Measurements from ENCODE around the gene DUSP28. TPM values are rescaled to one million over a fixed set of nuclear protein-coding genes. Genes with fewer than 3 reads are reported as not detected.

DUSP28 gene
- total and polyA plus RNA-seq, 2 of the 13 experiments (the other 11 are each of a cell fraction or from before 2014, with no cell fraction given): 5.2 to 8.6 TPM

- Histone ChIP-seq H3K4me1 (ENCODE audit: insufficient read depth, low read length) (peaks cover 32% of the 10 kb centered on the region), H3K9ac (ENCODE audit: insufficient read depth, low read depth, low read length) (no peak overlapping the region), H3K79me2 (ENCODE audit: insufficient read depth, low read length) (peaks cover 9% of the 10 kb centered on the region), H3K4me2 (ENCODE audit: low read depth, low read length) (no peak overlapping the region), H3K27ac (ENCODE audit: extremely low read length, insufficient read depth, low read length) (peak overlapping the region; percentile 94), H4K20me1 (ENCODE audit: insufficient read depth, low read length) (no peaks in the 10 kb centered on the region), H2AFZ (ENCODE audit: low read length) (no peak overlapping the region), H3K9me3 (ENCODE audit: low read length) (no peaks in the 10 kb centered on the region), H3K36me3 (replicated peaks in 1 of 2; ENCODE audit: control insufficient read depth in 1 of 2, insufficient read depth in 2 of 2, low read length in 2 of 2) (peaks cover 21 to 37% of the 10 kb centered on the region in 2 experiments), H3K4me3 (replicated peaks in 1 of 3; ENCODE audit: insufficient read depth in 1 of 3, low read depth in 2 of 3, low read length in 3 of 3) (no peak overlapping the region), H3K27me3 (ENCODE audit: control insufficient read depth in 1 of 2, insufficient read depth in 2 of 2, low read length in 2 of 2) (no peaks in the 10 kb centered on the region)
- in situ Hi-C loops (cut with HindIII; ENCODE audit: extremely low pct_ligation_motif_present, low pct_unique_long_range_greater_than_20kb): no loop called here
- no peak for ATAC-seq
- POLR2A ChIA-PET: interaction anchor here (0.7 to 1.1 kb wide), 2 partner anchors 10 to 11 kb away, joined by 3 to 4 read pairs; no protein-coding TSS in a partner anchor
- no peak for TF ChIP-seq ZFP36L2 (CRISPR knock-in tag; IDR thresholded peaks at IDR 0.05)
- TF ChIP-seq ZNF180 (CRISPR knock-in tag; IDR thresholded peaks at IDR 0.05; ENCODE audit: borderline replicate concordance, low read depth): no peak
- no peak for TF ChIP-seq SUZ12 (IDR thresholded peaks at IDR 0.05; ENCODE audit: low read depth, low read length)
- TF ChIP-seq JUND (CRISPR knock-in tag; IDR thresholded peaks at IDR 0.05): no peak
- no TSS peak for BruUV-seq (replicated peaks)
- DNase-seq (ENCODE audit: low spot score): no peak
- WGBS (ENCODE audit: low lambda C conversion rate): 95% methylated on average over 24 of the region's 34 CpGs
- intact Hi-C loops (cut with micrococcal nuclease; ENCODE audit: unreplicated experiment): loop anchor here (1.0 kb wide), 1 partner anchor 44 kb away; no protein-coding TSS in a partner anchor
- CTCF ChIA-PET (ENCODE audit: low intra/inter-chr PET ratio, low total read pairs): no interaction called here
- FAIRE-seq: no peak
Measured at GRCh38 chr2:240594511-240595380, 34.6 kb downstream of the DUSP28 start.

DNA sequence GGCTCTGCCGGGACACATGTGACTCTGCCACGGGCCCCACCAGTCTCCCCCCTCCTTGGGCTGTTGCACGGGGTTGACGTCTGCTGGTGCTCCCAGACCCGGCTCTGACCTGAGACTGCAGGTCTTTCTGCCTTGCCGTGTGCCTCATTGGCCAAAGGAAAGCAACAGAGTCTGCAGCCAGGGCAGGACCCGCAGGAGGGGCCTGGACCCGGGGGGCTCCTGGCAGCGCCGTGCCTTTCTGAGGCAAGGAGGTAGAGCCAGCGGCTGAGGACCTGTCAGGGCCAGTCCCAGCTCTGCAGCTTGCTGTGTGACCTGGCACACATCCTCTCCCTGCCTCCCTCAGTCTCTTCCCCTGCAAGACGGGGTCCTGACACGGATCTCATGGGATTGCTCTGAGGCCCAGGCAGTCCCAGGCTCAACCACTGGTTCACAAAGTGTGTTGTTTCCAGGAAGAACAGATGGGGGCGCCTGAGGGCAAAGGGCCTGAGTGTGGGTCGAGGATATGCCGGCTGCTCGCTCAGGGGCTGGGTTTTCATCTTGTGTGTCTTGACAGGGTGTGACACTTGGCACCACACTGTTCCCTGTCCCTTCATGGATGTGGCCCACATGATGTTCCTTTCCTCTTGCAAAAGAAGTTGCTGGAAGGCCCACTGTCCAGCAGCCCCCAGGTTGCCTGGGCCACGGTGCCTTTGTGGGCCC, 35.4 kb downstream of the DUSP28 start:
- ATAC-seq: peak; percentile 62
- Histone ChIP-seq H3K27ac (ENCODE audit: extremely low read length, insufficient read depth, low read length) (peak overlapping the region; percentile 94), H4K20me1 (ENCODE audit: insufficient read depth, low read length) (no peaks in the 10 kb centered on the region), H3K9me3 (ENCODE audit: low read length) (no peaks in the 10 kb centered on the region), H3K4me2 (ENCODE audit: low read depth, low read length) (no peak overlapping the region), H3K79me2 (ENCODE audit: insufficient read depth, low read length) (peaks cover 9% of the 10 kb centered on the region), H2AFZ (ENCODE audit: low read length) (no peak overlapping the region), H3K4me3 (replicated peaks in 1 of 3; ENCODE audit: insufficient read depth in 1 of 3, low read depth in 2 of 3, low read length in 3 of 3) (no peak overlapping the region), H3K4me1 (ENCODE audit: insufficient read depth, low read length) (peaks cover 32% of the 10 kb centered on the region), H3K27me3 (ENCODE audit: control insufficient read depth in 1 of 2, insufficient read depth in 2 of 2, low read length in 2 of 2) (no peaks in the 10 kb centered on the region), H3K36me3 (replicated peaks in 1 of 2; ENCODE audit: control insufficient read depth in 1 of 2, insufficient read depth in 2 of 2, low read length in 2 of 2) (peaks cover 18 to 30% of the 10 kb centered on the region in 2 experiments), H3K9ac (ENCODE audit: insufficient read depth, low read depth, low read length) (no peak overlapping the region)
- ChIA-PET POLR2A (interaction anchor here (0.7 to 2.2 kb wide), 2 partner anchors 9 to 10 kb away, joined by 4 to 9 read pairs; partner anchors contain the start of gene CAPN10), CTCF (ENCODE audit: low intra/inter-chr PET ratio, low total read pairs) (no interaction called here)
- BruUV-seq (replicated peaks): no TSS peak
- intact Hi-C loops (cut with micrococcal nuclease; ENCODE audit: unreplicated experiment) (loop anchor here (1.0 kb wide), 1 partner anchor 43 kb away; no protein-coding TSS in a partner anchor), in situ Hi-C loops (cut with HindIII; ENCODE audit: extremely low pct_ligation_motif_present, low pct_unique_long_range_greater_than_20kb) (no loop called here)
- WGBS (ENCODE audit: low lambda C conversion rate): 77% methylated on average over 13 of the region's 18 CpGs
- peak; percentile 76 for FAIRE-seq
- DNase-seq (ENCODE audit: low spot score): peak; percentile 64
- TF ChIP-seq HNRNPL (IDR thresholded peaks at IDR 0.05; ENCODE audit: low read depth, low read length) (0 out of 2 replicates have a peak, but pooled peaks have one; percentile 29), SUZ12 (IDR thresholded peaks at IDR 0.05; ENCODE audit: low read depth, low read length) (no peak), TBX2 (CRISPR knock-in tag; IDR thresholded peaks at IDR 0.05; ENCODE audit: borderline replicate concordance) (0 out of 2 replicates have a peak, but pooled peaks have one; percentile 35), ZNF468 (CRISPR knock-in tag; IDR thresholded peaks at IDR 0.05) (no peak), ZNF549 (CRISPR knock-in tag; IDR thresholded peaks at IDR 0.05) (no peak), FOXP1 (IDR thresholded peaks at IDR 0.05) (no peak), FOXP1 (CRISPR knock-in tag; IDR thresholded peaks at IDR 0.05) (no peak), NFATC3 (CRISPR knock-in tag; IDR thresholded peaks at IDR 0.05) (no peak), UBTF (CRISPR knock-in tag; IDR thresholded peaks at IDR 0.05) (no peak), SETDB1 (CRISPR knock-in tag; IDR thresholded peaks at IDR 0.05; ENCODE audit: borderline replicate concordance) (no peak), TCF7L2 (IDR thresholded peaks at IDR 0.05; ENCODE audit: low read depth, low read length) (no peak)
